HG02588 (cell line): ENCODE measurements around the gene BMP7.

Experiments used
- ATAC-seq: cut with Tn5 transposase; IDR thresholded peaks from one replicate; pipeline ENCODE4 v1.9.1; 2021; ENCODE audit warnings: mild to moderate bottlenecking, moderate library complexity; ENCODE audit not compliant: unreplicated experiment

Gene BMP7

GRCh38 chr20:57156011-57156729 is 110.3 kb downstream of the BMP7 start:
- no peak for ATAC-seq

DNA sequence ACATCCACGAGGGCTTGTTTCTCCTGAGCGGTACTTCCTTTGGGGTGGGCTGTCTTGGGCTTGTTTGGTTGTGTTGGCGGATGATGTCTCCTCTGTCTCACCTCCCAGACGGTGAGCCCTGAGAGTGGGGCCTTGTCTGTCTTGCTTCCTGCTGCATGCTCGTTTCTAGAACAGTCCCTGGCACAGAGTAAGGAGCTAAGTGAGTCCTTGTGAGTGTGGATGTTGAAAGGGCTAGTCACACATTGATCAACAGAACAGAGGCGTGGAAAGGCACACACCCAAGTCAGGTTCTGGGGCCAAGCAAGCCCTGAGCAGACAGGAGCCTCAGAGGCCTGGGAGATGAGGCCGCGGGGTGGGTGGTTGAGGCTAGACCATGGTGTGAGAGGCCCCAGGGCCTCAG is 111.0 kb downstream of the BMP7 start:
- ATAC-seq, result no peak

- ATAC-seq, result no peak
These were observed 113.1 kb downstream of the BMP7 start for GRCh38 chr20:57153238-57153905.

DNA sequence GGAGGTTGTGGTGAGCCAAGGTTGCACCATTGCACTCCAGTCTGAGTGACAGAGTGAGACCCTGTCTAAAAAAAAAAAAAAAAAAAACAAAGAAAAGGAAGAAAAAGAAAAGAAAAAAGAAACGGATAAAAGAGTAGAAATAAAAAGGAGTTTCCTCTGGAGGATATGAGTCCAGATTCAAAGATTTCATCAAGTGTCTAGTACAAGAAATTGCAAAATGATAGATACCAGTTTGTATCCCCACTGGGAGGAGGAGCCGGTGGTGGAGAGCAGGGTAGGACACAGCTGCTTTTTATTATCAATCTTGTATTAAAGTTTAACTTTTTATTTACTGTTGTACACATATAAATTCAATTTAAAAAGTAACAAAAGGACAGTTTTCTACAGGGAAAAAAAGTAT is 113.9 kb downstream of the BMP7 start:
- ATAC-seq, result no peak

GRCh38 chr20:57150559-57150958 is 115.9 kb downstream of the BMP7 start:
- ATAC-seq, result no peak

- no peak for ATAC-seq
These were observed 118.2 kb downstream of the BMP7 start for GRCh38 chr20:57148263-57148662.

DNA sequence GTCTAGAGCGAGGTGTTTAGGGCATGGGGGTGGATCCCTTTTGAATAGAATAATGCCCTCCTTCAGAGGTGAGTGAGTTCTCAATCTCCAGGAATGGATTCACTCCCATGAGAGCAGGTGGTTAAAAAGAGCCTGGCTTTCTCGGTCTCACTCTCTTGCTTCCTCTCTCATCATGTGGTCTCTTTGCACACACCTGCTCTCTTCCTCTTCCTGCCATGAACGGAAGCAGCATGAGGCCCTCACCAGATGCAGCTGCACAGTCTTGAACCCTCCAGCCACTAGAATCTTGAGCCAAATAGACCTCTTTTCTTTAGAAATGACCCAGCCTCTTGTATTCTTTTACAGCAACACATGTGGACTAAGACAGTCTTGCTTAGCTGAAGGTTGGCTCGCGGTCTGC is 119.3 kb downstream of the BMP7 start:
- ATAC-seq, result no peak

DNA sequence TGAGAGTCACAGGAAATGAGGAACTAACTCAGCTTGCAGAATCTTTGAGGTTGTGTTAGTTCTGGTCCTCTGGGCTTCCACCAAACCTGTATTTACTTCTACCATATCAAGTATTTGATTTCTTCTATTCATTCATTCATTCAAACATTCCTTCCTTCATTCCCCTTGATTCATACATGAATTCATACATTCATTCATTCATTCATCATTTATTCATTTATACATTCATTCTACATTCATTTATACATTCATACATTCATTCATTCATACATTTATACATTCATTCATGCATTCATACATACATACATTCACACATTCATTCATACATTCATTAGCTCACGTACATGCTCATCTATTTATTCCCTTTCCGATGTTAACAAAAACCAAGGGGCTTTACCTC is 120.3 kb downstream of the BMP7 start:
- ATAC-seq, result no peak

DNA sequence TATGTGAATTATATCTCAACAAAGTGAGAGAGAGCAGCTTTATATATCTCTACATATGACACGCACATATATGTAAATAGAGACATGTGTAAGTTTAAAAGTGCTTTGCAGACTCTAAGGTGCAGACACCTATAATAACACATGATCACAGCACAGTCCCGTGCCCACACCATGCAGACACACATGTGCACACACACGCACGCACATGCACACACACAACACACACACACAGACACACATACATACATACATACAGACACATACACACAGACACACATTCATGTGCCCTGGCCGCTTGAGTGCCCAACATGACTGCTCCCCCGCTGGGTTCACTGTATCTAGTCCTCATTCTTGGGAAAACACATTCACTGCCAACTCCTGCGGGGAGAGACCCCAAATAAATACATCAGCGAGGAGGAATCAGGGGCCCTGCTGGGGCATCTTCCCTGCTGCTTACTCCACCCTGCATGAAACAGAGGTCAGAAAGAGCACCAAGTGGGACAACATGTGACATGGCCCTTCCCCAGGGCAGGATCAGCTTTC is 121.3 kb downstream of the BMP7 start:
- ATAC-seq, result no peak

DNA sequence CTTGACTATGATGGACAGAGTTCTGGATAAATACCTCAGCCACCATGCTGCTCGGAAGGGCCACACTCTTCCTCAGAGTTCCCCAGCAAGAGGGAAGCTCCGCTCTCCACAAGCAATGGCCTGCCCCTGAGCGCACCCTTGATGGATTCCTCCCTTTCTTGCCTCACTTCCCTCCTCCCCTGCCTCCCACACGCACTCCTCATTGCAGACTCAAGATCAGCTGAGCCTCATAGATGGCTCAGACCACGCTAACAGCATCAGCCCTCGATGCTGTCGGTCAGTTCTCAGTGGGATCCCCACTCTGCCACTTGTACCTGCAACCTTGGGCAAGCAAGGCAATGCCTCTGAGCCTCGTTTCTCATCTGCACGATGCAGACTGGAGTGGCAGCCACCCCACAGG is 123.3 kb downstream of the BMP7 start:
- ATAC-seq, result no peak

DNA sequence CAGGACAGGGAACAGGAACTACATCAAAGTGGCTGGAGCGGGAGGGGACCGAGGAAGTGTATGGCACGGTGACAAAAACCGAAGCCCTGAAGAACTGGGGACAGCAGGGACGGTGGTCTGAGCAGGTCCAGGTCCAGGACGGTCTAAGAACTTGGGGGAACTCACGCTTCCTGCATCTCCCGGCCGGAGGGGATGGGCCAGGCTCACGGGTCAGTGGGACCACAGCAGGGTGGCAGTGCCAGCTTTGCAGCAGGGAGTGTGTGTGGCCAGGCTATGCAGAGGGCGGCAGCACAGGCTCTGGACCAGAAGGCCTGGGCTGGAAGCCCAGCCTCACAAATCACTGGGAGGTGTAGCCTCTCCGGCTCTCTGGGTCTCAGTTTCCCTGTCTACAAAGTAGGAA is 123.8 kb downstream of the BMP7 start:
- ATAC-seq, result no peak

- ATAC-seq, result no peak
These were observed 124.9 kb downstream of the BMP7 start for GRCh38 chr20:57141492-57141891.

GRCh38 chr20:57140416-57140965 is 126.0 kb downstream of the BMP7 start:
- ATAC-seq, result no peak

GRCh38 chr20:57139342-57140093 is 126.9 kb downstream of the BMP7 start:
- ATAC-seq, result no peak

DNA sequence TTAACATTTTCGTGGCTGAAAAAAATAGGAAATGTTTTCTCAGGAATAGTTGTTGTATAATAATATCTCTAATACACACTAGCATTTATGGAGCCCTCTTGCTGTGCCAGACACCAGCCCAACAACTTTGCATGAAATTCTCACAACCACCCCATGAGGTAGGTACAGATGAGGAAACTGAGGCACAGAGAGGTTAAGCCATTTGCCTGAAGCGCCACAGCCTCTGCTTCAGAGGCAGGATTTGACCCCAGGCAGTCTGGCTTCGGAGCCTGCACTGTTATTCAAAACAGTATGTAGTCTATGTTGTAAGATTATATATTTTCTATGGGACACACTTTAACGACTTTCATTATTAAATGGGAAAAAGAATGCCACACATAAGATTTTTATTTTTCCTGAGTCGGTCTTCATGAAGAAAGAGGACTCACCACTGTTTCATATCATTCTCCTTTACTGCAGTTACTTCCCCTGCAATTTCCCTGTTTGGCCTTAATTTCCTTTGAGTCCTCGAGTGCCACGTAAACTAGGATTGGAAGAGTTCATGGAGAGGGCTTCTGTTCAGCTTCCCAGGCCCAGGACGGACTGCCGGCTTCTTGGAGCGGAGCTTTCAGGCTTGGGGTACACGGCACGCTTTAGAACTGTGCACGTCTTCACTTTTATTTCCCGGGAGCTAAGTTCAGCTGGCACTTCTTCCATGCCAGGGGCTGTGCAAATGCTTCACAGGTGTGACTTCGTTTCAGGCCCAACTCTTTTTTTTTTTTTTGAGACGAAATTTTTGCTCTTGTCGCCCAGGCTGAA is 128.0 kb downstream of the BMP7 start:
- no peak for ATAC-seq

DNA sequence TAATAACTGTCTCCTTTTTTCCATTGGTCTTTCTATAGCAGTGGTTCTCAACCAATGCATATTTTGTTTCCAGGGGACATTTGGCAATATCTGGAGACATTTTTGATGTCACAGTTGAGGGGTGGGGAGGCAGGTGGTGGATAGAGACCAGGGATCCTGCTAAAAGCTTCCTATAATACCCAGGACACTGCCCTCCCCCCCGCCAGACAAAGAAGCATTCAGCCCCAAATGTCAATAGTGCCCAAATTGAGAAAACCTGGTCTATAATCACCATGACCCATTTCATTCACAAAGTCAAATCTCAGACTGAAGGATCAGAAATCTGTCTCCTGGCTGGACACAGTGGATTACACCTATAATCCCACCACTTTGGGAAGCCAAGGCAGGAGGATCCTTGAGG is 128.8 kb downstream of the BMP7 start:
- no peak for ATAC-seq

GRCh38 chr20:57136734-57137133 is 129.7 kb downstream of the BMP7 start:
- ATAC-seq, result no peak

GRCh38 chr20:57135875-57136274 is 130.6 kb downstream of the BMP7 start:
- no peak for ATAC-seq

DNA sequence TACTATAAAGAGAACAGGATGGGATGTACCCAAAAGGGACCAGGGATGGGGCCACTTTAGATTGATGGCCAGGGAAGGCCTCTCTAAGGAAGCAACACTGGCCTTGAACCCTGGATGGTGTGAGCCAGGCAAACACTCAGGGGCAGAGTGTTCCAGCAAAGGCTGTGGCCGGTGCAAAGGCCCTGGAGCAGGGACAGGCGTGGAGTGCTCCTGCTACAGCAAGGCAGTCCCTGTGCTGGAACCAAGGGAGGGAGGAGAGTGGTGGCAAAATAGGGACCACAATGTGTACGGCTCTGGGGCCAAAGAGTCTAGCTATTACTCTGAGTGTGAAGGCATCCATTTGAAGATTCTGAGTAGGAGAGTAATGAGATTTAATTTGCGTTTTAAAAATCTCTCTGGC is 131.6 kb downstream of the BMP7 start:
- ATAC-seq, result no peak

GRCh38 chr20:57133926-57134650 is 132.4 kb downstream of the BMP7 start:
- ATAC-seq, result no peak
